ENCODE measurements around the gene TXNRD2.
"Not testable (repeated sequence)": the region's sequence is repeated elsewhere in the genome, so short reads cannot be mapped to it uniquely, and the experiment has no call there.

The TXNRD2 gene

GRCh38 chr22:19957445-19957844 lies 15.8 kb upstream of the TXNRD2 start:
- DNase-seq (ENCODE audit: low spot score in 2 of 2): no peak
- Mint-ChIP-seq H3K4me3 (no peak overlapping the region), H3K27me3 (no peaks in the 10 kb centered on the region), H3K4me1 (peaks cover 8% of the 10 kb centered on the region), H3K27ac (no peak overlapping the region), H3K9me3 (no peaks in the 10 kb centered on the region), H3K36me3 (no peaks in the 10 kb centered on the region)
- no peak for ATAC-seq (ENCODE audit: low read depth)

GRCh38 chr22:19955241-19956128 lies 13.9 kb upstream of the TXNRD2 start:
- ATAC-seq (ENCODE audit: low read depth) (no peak), DNase-seq (ENCODE audit: low spot score in 2 of 2) (no peak)
- H3K27ac Mint-ChIP-seq: no peak overlapping the region
- no peaks in the 10 kb centered on the region for H3K27me3 Mint-ChIP-seq
- peaks cover 7% of the 10 kb centered on the region for H3K36me3 Mint-ChIP-seq
- H3K4me1 Mint-ChIP-seq: peaks cover 12% of the 10 kb centered on the region
- no peaks in the 10 kb centered on the region for H3K9me3 Mint-ChIP-seq
- no peak overlapping the region for H3K4me3 Mint-ChIP-seq

GRCh38 chr22:19951346-19951745 lies 9.7 kb upstream of the TXNRD2 start:
- Mint-ChIP-seq H3K4me3 (no peak overlapping the region), H3K27ac (no peak overlapping the region)

GRCh38 chr22:19948057-19948760 lies 6.6 kb upstream of the TXNRD2 start:
- ATAC-seq (ENCODE audit: low read depth) (no peak), DNase-seq (ENCODE audit: low spot score in 2 of 2) (no peak)
- Mint-ChIP-seq H3K4me3 (no peak overlapping the region), H3K4me1 (peaks cover 19% of the 10 kb centered on the region), H3K36me3 (peaks cover 13% of the 10 kb centered on the region), H3K27me3 (no peaks in the 10 kb centered on the region), H3K27ac (no peak overlapping the region), H3K9me3 (no peaks in the 10 kb centered on the region)

More at GRCh38 chr22:19951346-19951745, 9.7 kb upstream of the TXNRD2 start:
- DNase-seq (ENCODE audit: low spot score in 2 of 2) (no peak), ATAC-seq (ENCODE audit: low read depth) (no peak)
- peaks cover 11% of the 10 kb centered on the region for H3K36me3 Mint-ChIP-seq
- no peaks in the 10 kb centered on the region for H3K9me3 Mint-ChIP-seq
- peaks cover 19% of the 10 kb centered on the region for H3K4me1 Mint-ChIP-seq
- no peaks in the 10 kb centered on the region for H3K27me3 Mint-ChIP-seq

- Mint-ChIP-seq H3K4me1 (peaks cover 30% of the 10 kb centered on the region), H3K36me3 (peaks cover 2% of the 10 kb centered on the region), H3K27ac (peak overlapping the region; percentile 94), H3K9me3 (no peaks in the 10 kb centered on the region), H3K4me3 (peak overlapping the region; percentile 94), H3K27me3 (no peaks in the 10 kb centered on the region)
- DNase-seq (ENCODE audit: low spot score in 2 of 2) (no peak), ATAC-seq (ENCODE audit: low read depth) (no peak)
Measured at GRCh38 chr22:19943082-19944026, 1.7 kb upstream of the TXNRD2 start.

- Mint-ChIP-seq H3K27ac (peak overlapping the region; percentile 94), H3K9me3 (no peaks in the 10 kb centered on the region), H3K4me1 (peaks cover 28% of the 10 kb centered on the region), H3K27me3 (no peaks in the 10 kb centered on the region), H3K36me3 (peaks cover 5% of the 10 kb centered on the region), H3K4me3 (peak overlapping the region; percentile 94)
- ATAC-seq (ENCODE audit: low read depth) (peak; percentile 55), DNase-seq (ENCODE audit: low spot score in 2 of 2) (no peak)
Measured at GRCh38 chr22:19942157-19943081, 801 bp upstream of the TXNRD2 start.

- peaks cover 10% of the 10 kb centered on the region for H3K9me3 Mint-ChIP-seq
- ATAC-seq (ENCODE audit: low read depth) (no peak), DNase-seq (ENCODE audit: low spot score in 2 of 2) (no peak)
- H3K36me3 Mint-ChIP-seq: peaks cover 21% of the 10 kb centered on the region
- no peaks in the 10 kb centered on the region for H3K27me3 Mint-ChIP-seq
- peak overlapping the region; percentile 94 for H3K27ac Mint-ChIP-seq
- peaks cover 24% of the 10 kb centered on the region for H3K4me1 Mint-ChIP-seq
- H3K4me3 Mint-ChIP-seq: peak overlapping the region; percentile 94
Measured at GRCh38 chr22:19940536-19941364, 868 bp downstream of the TXNRD2 start.

GRCh38 chr22:19937616-19938473 lies 3.8 kb downstream of the TXNRD2 start:
- ATAC-seq (ENCODE audit: low read depth): no peak
- peaks cover 15% of the 10 kb centered on the region for H3K4me1 Mint-ChIP-seq

GRCh38 chr22:19936513-19936912 lies 5.1 kb downstream of the TXNRD2 start:
- peaks cover 23% of the 10 kb centered on the region for H3K36me3 Mint-ChIP-seq
- H3K9me3 Mint-ChIP-seq: peaks cover 11% of the 10 kb centered on the region
- no peak overlapping the region for H3K4me3 Mint-ChIP-seq
- no peak for DNase-seq (ENCODE audit: low spot score in 2 of 2)
- no peak overlapping the region for H3K27ac Mint-ChIP-seq
- ATAC-seq (ENCODE audit: low read depth): no peak
- no peaks in the 10 kb centered on the region for H3K27me3 Mint-ChIP-seq
- H3K4me1 Mint-ChIP-seq: peaks cover 14% of the 10 kb centered on the region

More at GRCh38 chr22:19937616-19938473, 3.8 kb downstream of the TXNRD2 start:
- Mint-ChIP-seq H3K36me3 (peaks cover 23% of the 10 kb centered on the region), H3K27me3 (no peaks in the 10 kb centered on the region), H3K27ac (no peak overlapping the region), H3K4me3 (no peak overlapping the region), H3K9me3 (peaks cover 11% of the 10 kb centered on the region)
- DNase-seq (ENCODE audit: low spot score in 2 of 2): no peak

GRCh38 chr22:19935123-19935718 lies 6.4 kb downstream of the TXNRD2 start:
- not testable (repeated sequence) for H3K4me1 Mint-ChIP-seq; ATAC-seq (ENCODE audit: low read depth); H3K27ac Mint-ChIP-seq; H3K4me3 Mint-ChIP-seq; DNase-seq (ENCODE audit: low spot score in 2 of 2); H3K27me3 Mint-ChIP-seq
- Mint-ChIP-seq H3K9me3 (peaks cover 11% of the 10 kb centered on the region), H3K36me3 (peaks cover 26% of the 10 kb centered on the region)
